ENCODE data around the gene SORCS3.

SORCS3 gene

DNA sequence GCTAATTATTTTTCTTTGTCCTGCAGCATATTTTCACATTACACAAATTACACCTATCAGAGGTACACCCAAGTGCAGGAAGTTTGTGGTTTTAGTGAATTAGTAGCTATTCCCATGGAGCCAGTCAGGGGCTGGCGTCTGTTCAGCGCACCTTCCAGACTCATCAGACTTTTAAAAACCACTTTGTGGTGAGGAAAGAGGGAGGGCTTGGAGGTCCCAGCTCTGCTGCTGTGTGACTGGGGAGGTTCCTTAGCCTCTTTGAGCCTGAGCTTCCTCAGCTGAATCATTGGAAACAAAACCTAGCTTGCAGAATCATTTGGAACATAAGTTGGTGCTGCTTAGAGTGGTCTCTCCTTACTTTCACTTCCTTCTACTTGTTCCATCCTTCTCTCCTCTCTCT, 175.4 kb downstream of the SORCS3 start:
- Histone ChIP-seq H3K27ac (ENCODE audit: low read length) (no peak overlapping the region), H3K9me3 (ENCODE audit: control insufficient read depth in 1 of 2, low read length in 2 of 2) (no peaks in the 10 kb centered on the region), H3K4me1 (ENCODE audit: control insufficient read depth in 1 of 2, insufficient read depth in 2 of 2, low read length in 2 of 2) (no peaks in the 10 kb centered on the region), H3K4me3 (ENCODE audit: low read depth in 1 of 2, low read length in 2 of 2) (no peak overlapping the region), H3K36me3 (ENCODE audit: control insufficient read depth in 1 of 2, insufficient read depth in 2 of 2, low read length in 2 of 2) (no peaks in the 10 kb centered on the region), H3K27me3 (ENCODE audit: low read depth, low read length) (no peaks in the 10 kb centered on the region)

DNA sequence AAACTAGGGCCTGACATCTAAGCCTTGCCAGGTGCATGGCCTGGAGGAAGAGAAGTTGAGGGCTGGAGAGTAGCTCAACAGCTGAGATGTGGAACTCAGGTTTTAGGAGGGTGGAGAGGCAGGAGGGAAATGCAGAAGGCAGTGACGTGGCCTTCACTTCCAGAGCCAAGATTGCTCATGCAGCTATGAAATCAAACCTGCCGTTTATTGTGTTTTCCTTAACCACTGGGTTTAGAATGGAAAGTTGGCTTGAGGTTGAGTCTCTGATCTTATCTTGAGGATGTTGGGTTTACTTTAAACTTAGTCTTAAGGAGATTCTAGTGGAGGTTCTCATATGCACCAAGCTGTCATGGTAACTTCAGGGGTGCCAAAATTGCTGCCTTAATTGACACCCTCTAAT, 178.6 kb downstream of the SORCS3 start:
- Histone ChIP-seq H3K4me1 (ENCODE audit: control insufficient read depth in 1 of 2, insufficient read depth in 2 of 2, low read length in 2 of 2) (peaks cover 0 to 5% of the 10 kb centered on the region in 2 donors), H3K36me3 (ENCODE audit: control insufficient read depth in 1 of 2, insufficient read depth in 2 of 2, low read length in 2 of 2) (no peaks in the 10 kb centered on the region), H3K9me3 (ENCODE audit: control insufficient read depth in 1 of 2, low read length in 2 of 2) (no peaks in the 10 kb centered on the region), H3K27ac (ENCODE audit: low read length) (no peak overlapping the region), H3K4me3 (ENCODE audit: low read depth in 1 of 2, low read length in 2 of 2) (no peak overlapping the region), H3K27me3 (ENCODE audit: low read depth, low read length) (no peaks in the 10 kb centered on the region)

DNA sequence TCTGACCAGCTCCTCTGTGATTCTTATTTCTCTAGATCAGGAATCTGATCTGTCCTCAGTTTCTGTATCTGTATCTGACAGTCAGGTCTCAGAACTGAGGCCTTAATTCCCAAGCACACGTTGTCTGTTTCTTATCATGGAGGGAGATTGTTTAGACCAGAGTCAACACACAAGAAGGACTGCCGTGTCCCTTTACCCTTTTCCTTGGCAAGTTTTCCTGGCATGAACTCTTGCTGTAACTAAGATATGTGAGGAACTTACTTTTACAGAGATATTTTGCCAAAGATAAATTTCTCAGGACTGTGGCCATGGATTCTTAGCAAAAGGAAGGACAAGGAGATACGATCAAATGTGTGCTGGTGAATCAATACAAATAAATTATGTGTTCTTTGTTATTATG, 181.0 kb downstream of the SORCS3 start:
- Histone ChIP-seq H3K36me3 (ENCODE audit: control insufficient read depth in 1 of 2, insufficient read depth in 2 of 2, low read length in 2 of 2) (no peaks in the 10 kb centered on the region), H3K9me3 (ENCODE audit: control insufficient read depth in 1 of 2, low read length in 2 of 2) (no peaks in the 10 kb centered on the region), H3K27ac (ENCODE audit: low read length) (no peak overlapping the region)

DNA sequence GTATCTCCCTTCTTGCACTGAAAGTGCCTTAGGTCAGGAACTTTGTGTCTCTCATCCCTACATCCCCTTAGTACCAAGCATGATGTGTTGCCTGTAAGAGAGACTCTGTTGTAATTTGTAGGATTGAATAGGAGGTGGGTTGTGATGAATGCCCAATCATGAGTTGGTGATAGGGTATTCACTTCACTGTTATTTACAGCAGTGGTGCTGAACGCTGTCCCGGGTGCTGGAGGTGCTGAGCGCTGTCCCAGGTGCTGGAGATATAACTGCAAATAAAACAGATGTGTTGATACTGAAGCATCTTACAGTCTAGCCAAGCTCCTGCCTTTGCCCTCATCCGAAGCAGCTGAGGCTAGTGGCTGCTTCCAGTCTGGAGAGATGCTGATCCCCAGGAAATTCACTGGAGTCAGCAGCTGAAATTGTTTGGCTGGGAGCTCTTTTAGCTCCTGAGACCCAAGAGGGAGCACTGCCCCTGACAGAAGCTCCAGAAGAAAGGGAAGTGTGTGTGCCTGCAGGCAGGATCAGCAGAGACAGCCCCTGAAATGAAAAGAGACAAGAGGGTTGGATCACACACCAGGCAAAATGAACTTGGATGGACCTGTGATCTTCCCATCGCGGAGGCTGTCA, 183.4 kb downstream of the SORCS3 start:
- no peak overlapping the region for H3K27ac ChIP-seq (ENCODE audit: low read length)
- no peaks in the 10 kb centered on the region for H3K36me3 ChIP-seq (ENCODE audit: control insufficient read depth in 1 of 2, insufficient read depth in 2 of 2, low read length in 2 of 2)
- H3K4me3 ChIP-seq (ENCODE audit: low read depth in 1 of 2, low read length in 2 of 2): no peak overlapping the region
- H3K9me3 ChIP-seq (ENCODE audit: control insufficient read depth in 1 of 2, low read length in 2 of 2): no peaks in the 10 kb centered on the region
- H3K4me1 ChIP-seq (ENCODE audit: control insufficient read depth in 1 of 2, insufficient read depth in 2 of 2, low read length in 2 of 2): peaks cover 0 to 5% of the 10 kb centered on the region in 2 donors
- H3K27me3 ChIP-seq (ENCODE audit: low read depth, low read length): no peaks in the 10 kb centered on the region

More for the DNA sequence above, 181.0 kb downstream of the SORCS3 start:
- Histone ChIP-seq H3K4me3 (ENCODE audit: low read depth in 1 of 2, low read length in 2 of 2) (no peak overlapping the region), H3K27me3 (ENCODE audit: low read depth, low read length) (no peaks in the 10 kb centered on the region), H3K4me1 (ENCODE audit: control insufficient read depth in 1 of 2, insufficient read depth in 2 of 2, low read length in 2 of 2) (peaks cover 0 to 5% of the 10 kb centered on the region in 2 donors)

DNA sequence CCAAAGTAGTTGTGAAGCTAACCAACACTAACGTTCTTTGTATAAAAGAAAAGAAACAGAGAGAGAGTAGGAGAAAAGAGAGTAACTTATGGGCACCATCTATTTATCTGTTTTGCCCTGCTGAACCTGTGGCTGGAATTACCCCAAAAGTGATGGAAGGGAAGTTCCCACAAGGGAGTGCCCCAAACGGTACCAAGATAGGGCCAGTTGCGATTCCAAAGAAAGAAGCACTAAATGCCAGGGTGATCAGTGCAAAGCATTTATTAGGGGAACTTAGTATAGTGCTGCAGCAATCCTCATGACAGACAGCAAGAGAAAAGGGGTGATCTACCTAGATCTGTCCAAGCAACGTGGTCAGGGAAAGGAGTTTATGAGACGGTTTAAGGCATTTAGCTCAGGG, 190.2 kb downstream of the SORCS3 start:
- Histone ChIP-seq H3K4me1 (ENCODE audit: control insufficient read depth in 1 of 2, insufficient read depth in 2 of 2, low read length in 2 of 2) (no peaks in the 10 kb centered on the region), H3K27me3 (ENCODE audit: low read depth, low read length) (no peaks in the 10 kb centered on the region), H3K36me3 (ENCODE audit: control insufficient read depth in 1 of 2, insufficient read depth in 2 of 2, low read length in 2 of 2) (no peaks in the 10 kb centered on the region), H3K27ac (ENCODE audit: low read length) (no peak overlapping the region), H3K9me3 (ENCODE audit: control insufficient read depth in 1 of 2, low read length in 2 of 2) (no peaks in the 10 kb centered on the region), H3K4me3 (ENCODE audit: low read depth in 1 of 2, low read length in 2 of 2) (no peak overlapping the region)

DNA sequence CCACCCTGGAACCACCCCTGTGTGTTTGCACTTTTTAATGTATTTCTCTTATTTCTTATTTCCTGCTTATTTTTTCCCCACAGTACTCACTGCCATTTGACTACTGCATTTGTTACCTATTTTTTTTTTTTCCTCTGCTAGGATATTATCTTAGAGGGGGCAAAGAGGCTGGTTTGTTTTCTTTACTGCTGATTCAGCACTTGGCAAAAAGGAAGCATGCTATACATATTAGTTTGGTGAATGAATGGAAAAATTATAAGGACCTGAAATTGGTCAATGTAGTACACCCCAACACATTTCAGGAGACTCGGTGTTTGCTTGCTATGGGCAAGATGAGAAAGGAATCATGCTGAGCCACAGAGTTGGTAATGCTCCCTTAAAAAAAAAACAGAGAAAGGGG, 193.5 kb downstream of the SORCS3 start:
- no peak overlapping the region for H3K27ac ChIP-seq (ENCODE audit: low read length)
- H3K4me1 ChIP-seq (ENCODE audit: control insufficient read depth in 1 of 2, insufficient read depth in 2 of 2, low read length in 2 of 2): no peaks in the 10 kb centered on the region
- no peaks in the 10 kb centered on the region for H3K9me3 ChIP-seq (ENCODE audit: control insufficient read depth in 1 of 2, low read length in 2 of 2)
- H3K27me3 ChIP-seq (ENCODE audit: low read depth, low read length): no peaks in the 10 kb centered on the region
- no peak overlapping the region for H3K4me3 ChIP-seq (ENCODE audit: low read depth in 1 of 2, low read length in 2 of 2)
- H3K36me3 ChIP-seq (ENCODE audit: control insufficient read depth in 1 of 2, insufficient read depth in 2 of 2, low read length in 2 of 2): no peaks in the 10 kb centered on the region

DNA sequence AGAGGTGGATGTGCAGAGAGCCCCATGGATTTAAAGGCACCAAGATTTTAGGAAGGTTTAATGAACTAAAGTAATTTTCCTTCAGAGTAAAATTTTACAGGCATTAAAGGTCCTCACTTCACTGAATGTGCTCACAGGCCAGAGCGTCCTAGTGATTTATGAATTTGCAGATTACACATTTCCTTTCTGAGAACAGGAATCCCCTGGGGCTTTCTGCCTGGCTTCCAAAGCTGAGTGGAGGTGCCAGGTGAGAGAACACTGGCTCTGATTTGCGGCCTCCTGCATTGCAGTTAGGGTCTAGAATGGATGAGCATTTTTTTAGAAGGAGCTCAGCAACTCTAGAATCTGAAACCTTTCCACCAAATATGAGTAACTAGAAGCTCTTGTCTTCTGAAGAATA, 194.3 kb downstream of the SORCS3 start:
- no peaks in the 10 kb centered on the region for H3K27me3 ChIP-seq (ENCODE audit: low read depth, low read length)
- H3K9me3 ChIP-seq (ENCODE audit: control insufficient read depth in 1 of 2, low read length in 2 of 2): no peaks in the 10 kb centered on the region
- no peak overlapping the region for H3K27ac ChIP-seq (ENCODE audit: low read length)
- no peaks in the 10 kb centered on the region for H3K4me1 ChIP-seq (ENCODE audit: control insufficient read depth in 1 of 2, insufficient read depth in 2 of 2, low read length in 2 of 2)
- H3K4me3 ChIP-seq (ENCODE audit: low read depth in 1 of 2, low read length in 2 of 2): no peak overlapping the region
- H3K36me3 ChIP-seq (ENCODE audit: control insufficient read depth in 1 of 2, insufficient read depth in 2 of 2, low read length in 2 of 2): no peaks in the 10 kb centered on the region

DNA sequence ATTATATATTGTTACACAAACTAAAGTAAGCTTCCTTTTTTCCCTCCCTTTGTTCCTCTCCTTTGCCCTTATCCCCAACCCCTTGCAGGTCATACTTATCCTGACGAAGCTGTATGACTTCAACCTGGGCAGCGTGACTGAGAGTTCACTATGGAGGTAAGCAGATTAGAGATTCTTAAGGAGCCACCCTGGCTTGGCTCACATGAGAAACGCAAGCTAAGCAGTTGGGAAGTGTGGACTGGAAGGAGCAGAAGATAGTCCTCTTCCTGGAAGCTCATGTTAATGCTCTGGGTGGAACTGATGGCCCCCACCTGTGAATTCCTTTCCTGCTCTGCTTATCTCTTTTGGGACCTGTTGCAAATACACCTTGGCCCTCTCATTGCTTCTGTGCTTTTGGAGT, 201.6 kb downstream of the SORCS3 start:
- Histone ChIP-seq H3K4me1 (ENCODE audit: control insufficient read depth in 1 of 2, insufficient read depth in 2 of 2, low read length in 2 of 2) (no peaks in the 10 kb centered on the region), H3K27me3 (ENCODE audit: low read depth, low read length) (no peaks in the 10 kb centered on the region), H3K4me3 (ENCODE audit: low read depth in 1 of 2, low read length in 2 of 2) (no peak overlapping the region), H3K27ac (ENCODE audit: low read length) (no peak overlapping the region), H3K9me3 (ENCODE audit: control insufficient read depth in 1 of 2, low read length in 2 of 2) (no peaks in the 10 kb centered on the region), H3K36me3 (ENCODE audit: control insufficient read depth in 1 of 2, insufficient read depth in 2 of 2, low read length in 2 of 2) (no peaks in the 10 kb centered on the region)

DNA sequence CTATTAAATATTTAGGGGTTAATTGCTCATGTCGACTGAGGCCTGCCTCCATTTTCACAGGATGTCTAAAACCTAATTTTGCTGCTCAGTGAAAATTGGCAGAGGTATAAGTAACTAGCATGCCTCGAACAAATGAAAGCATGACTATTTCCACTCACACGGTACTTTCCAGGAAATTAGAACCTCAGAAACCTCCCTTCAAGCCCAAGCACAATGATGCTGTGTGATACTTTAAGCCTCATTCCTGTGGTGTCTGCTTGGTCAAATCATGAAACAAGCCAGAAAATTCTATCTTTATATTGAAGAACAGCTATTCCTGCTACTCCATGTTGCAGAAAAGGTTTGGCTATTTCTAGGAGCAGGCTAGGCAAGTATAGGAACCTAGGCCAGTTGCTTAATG, 203.0 kb downstream of the SORCS3 start:
- Histone ChIP-seq H3K4me3 (ENCODE audit: low read depth in 1 of 2, low read length in 2 of 2) (no peak overlapping the region), H3K27me3 (ENCODE audit: low read depth, low read length) (no peaks in the 10 kb centered on the region), H3K36me3 (ENCODE audit: control insufficient read depth in 1 of 2, insufficient read depth in 2 of 2, low read length in 2 of 2) (no peaks in the 10 kb centered on the region), H3K4me1 (ENCODE audit: control insufficient read depth in 1 of 2, insufficient read depth in 2 of 2, low read length in 2 of 2) (no peaks in the 10 kb centered on the region), H3K27ac (ENCODE audit: low read length) (no peak overlapping the region), H3K9me3 (ENCODE audit: control insufficient read depth in 1 of 2, low read length in 2 of 2) (no peaks in the 10 kb centered on the region)

DNA sequence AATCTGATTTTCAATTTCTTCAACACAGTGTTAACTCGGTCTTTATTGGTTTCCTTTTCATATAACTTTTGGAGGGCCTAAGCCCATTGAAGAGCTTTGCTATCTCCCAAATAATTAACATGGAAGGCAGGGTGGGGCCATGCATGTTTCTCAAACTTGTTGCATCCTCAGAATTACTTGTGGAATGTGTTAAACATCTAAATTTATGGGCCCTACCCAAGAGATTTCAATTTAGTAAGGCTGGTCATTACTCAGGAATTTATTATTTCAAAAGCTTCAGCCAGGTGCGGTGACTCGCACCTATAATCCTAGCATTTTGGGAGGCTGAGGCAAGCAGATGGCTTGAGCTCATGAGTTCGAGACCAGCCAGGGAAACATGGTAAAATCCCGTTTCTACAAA, 208.9 kb downstream of the SORCS3 start:
- H3K9me3 ChIP-seq (ENCODE audit: control insufficient read depth in 1 of 2, low read length in 2 of 2): no peaks in the 10 kb centered on the region
- H3K4me3 ChIP-seq (ENCODE audit: low read depth in 1 of 2, low read length in 2 of 2): no peak overlapping the region
- H3K36me3 ChIP-seq (ENCODE audit: control insufficient read depth in 1 of 2, insufficient read depth in 2 of 2, low read length in 2 of 2): no peaks in the 10 kb centered on the region
- H3K27ac ChIP-seq (ENCODE audit: low read length): no peak overlapping the region
- no peaks in the 10 kb centered on the region for H3K27me3 ChIP-seq (ENCODE audit: low read depth, low read length)
- no peaks in the 10 kb centered on the region for H3K4me1 ChIP-seq (ENCODE audit: control insufficient read depth in 1 of 2, insufficient read depth in 2 of 2, low read length in 2 of 2)

DNA sequence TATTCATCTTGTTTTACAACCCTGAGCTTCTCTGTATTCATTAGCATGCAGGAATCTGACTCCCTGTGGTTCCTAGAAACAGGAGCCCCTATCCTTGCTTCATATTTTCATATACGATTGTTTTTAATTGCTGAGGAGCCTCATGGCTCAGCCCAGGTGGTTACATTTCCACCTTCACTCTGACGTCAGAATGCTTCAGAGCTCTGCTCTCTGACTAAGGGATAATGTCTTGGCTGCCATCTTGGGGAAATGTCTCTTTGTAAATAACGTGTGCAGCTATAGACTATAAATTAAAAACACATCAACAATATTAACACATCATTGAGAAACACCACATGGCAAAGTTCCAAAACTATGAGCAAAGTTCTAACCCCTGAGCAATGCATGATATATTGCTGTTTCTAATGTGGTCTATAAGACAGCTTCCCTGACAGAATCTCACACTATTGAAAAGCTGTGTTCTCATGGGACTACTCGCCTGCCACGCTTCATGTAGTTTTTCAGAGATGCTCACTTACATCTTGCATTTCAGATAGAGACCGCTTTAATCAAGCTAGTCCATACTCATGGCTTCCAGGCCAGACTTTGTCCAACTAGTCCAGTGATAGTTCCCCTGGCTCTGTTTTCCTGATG, 227.0 kb downstream of the SORCS3 start:
- no peak overlapping the region for H3K4me3 ChIP-seq (ENCODE audit: low read depth in 1 of 2, low read length in 2 of 2)
- no peaks in the 10 kb centered on the region for H3K36me3 ChIP-seq (ENCODE audit: control insufficient read depth in 1 of 2, insufficient read depth in 2 of 2, low read length in 2 of 2)
- H3K9me3 ChIP-seq (ENCODE audit: control insufficient read depth in 1 of 2, low read length in 2 of 2): no peaks in the 10 kb centered on the region
- no peaks in the 10 kb centered on the region for H3K4me1 ChIP-seq (ENCODE audit: control insufficient read depth in 1 of 2, insufficient read depth in 2 of 2, low read length in 2 of 2)
- H3K27me3 ChIP-seq (ENCODE audit: low read depth, low read length): no peaks in the 10 kb centered on the region
- H3K27ac ChIP-seq (ENCODE audit: low read length): no peak overlapping the region

DNA sequence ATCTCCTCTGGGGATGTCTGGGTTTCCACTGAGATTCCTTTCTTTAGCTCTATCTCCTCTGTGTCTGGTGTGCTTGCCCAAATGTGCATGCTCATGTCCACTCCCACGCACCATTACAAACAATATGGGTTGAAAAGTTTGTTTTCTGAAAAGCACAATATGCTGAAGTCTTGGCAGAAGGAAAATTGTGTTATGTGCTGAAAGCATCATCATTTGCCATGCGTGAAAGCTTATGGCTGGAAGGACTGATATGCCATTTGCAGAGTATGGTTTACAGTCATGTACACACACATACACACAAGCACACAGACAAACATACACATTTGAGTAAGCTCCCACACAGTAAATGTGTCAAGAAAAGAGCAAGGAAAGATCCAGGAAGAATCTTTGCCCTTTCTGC, 231.6 kb downstream of the SORCS3 start:
- Histone ChIP-seq H3K27ac (ENCODE audit: low read length) (no peak overlapping the region), H3K27me3 (ENCODE audit: low read depth, low read length) (no peaks in the 10 kb centered on the region), H3K4me1 (ENCODE audit: control insufficient read depth in 1 of 2, insufficient read depth in 2 of 2, low read length in 2 of 2) (no peaks in the 10 kb centered on the region), H3K9me3 (ENCODE audit: control insufficient read depth in 1 of 2, low read length in 2 of 2) (no peaks in the 10 kb centered on the region), H3K4me3 (ENCODE audit: low read depth in 1 of 2, low read length in 2 of 2) (no peak overlapping the region), H3K36me3 (ENCODE audit: control insufficient read depth in 1 of 2, insufficient read depth in 2 of 2, low read length in 2 of 2) (no peaks in the 10 kb centered on the region)

Measured in muscle layer of duodenum (tissue), 2 donors.